ENCODE results near the gene CUX1.

GRCh38 chr7:102230593-102230992 is 413.2 kb downstream of the CUX1 start:
- TF ChIP-seq CTCF (IDR thresholded peaks at IDR 0.05) (no peak), EP300 (IDR thresholded peaks at IDR 0.05; ENCODE audit: low read depth) (no peak)
